H1 (cell line): ENCODE results near the gene GANC. TPM values are rescaled to one million over a fixed set of nuclear protein-coding genes. Genes with fewer than 3 reads are reported as not detected.

Experiments
- CTCF ChIA-PET: fragments of 300-600 bp; sonication (Branson Sonifier 250); formaldehyde crosslinking; loops from one replicate; lab custom pipeline; 2021; ENCODE audit not compliant: partially characterized antibody; lab: Charles Lee
- POLR2A ChIA-PET: fragments of 300-600 bp; sonication (Branson Sonifier 250); formaldehyde crosslinking; loops from one replicate; lab custom pipeline; 2021; ENCODE audit warnings: inconsistent platforms; ENCODE audit not compliant: partially characterized antibody; lab: Charles Lee
- DNase-seq, 2 experiments: peaks; one replicate each; pipeline versions ENCODE4 v3.0.0 to v3.0.0-alpha.2; 2010 to 2022; ENCODE audit warnings: low spot score in 2 of 2, low read depth in 1 of 2, mixed read lengths in 1 of 2
- FAIRE-seq: peaks from 2 replicates; lab custom pipeline; 2011; peaks lifted over from hg19 to GRCh38; lab: Jason Lieb, UNC
- H2AFZ ChIP-seq: 2 replicates; pipeline ENCODE4 v1.8.1; 2012; ENCODE audit warnings: low read length, inconsistent platforms
- H2AK5ac ChIP-seq: 2 replicates; pipeline ENCODE4 v1.6.1; 2013; ENCODE audit warnings: low read depth, low read length
- H2BK120ac ChIP-seq: replicated peaks from 2 replicates; pipeline ENCODE3; 2013; ENCODE audit warnings: low read depth, low read length, inconsistent platforms
- H2BK12ac ChIP-seq: 2 replicates; pipeline ENCODE4 v1.6.1; 2013; ENCODE audit warnings: low read depth, low read length
- H2BK15ac ChIP-seq: 2 replicates; pipeline ENCODE4 v1.6.1; 2013; ENCODE audit warnings: low read length
- H2BK20ac ChIP-seq: 2 replicates; pipeline ENCODE4 v1.6.1; 2013; ENCODE audit warnings: low read length
- H2BK5ac ChIP-seq: 2 replicates; pipeline ENCODE4 v1.6.1; 2013; ENCODE audit warnings: low read depth, low read length
- H3K14ac ChIP-seq: 2 replicates; pipeline ENCODE4 v1.6.1; 2013; ENCODE audit warnings: inconsistent platforms; ENCODE audit not compliant: insufficient read length
- H3K18ac ChIP-seq: 2 replicates; pipeline ENCODE4 v1.6.1; 2013; ENCODE audit warnings: low read length; ENCODE audit errors: extremely low read depth
- H3K23ac ChIP-seq: 2 replicates; pipeline ENCODE4 v1.6.1; 2013; ENCODE audit warnings: inconsistent platforms; ENCODE audit not compliant: insufficient read length
- H3K23me2 ChIP-seq: 2 replicates; pipeline ENCODE4 v1.6.1; 2013; ENCODE audit warnings: low read depth, low read length
- H3K27ac ChIP-seq: 2 replicates; pipeline ENCODE4 v1.6.1; 2011; ENCODE audit warnings: low read depth, low read length, inconsistent platforms
- H3K27me3 ChIP-seq, 4 experiments: replicated peaks in 1 of 4; 1 replicate in 1 of 4; 2 replicates in 3 of 4; pipeline versions ENCODE4 v1.6.1 to v1.8.1; 2011 to 2013; ENCODE audit warnings: low read length in 3 of 4, mild to moderate bottlenecking in 3 of 4, inconsistent platforms in 2 of 4, mixed read lengths in 2 of 4, moderate library complexity in 1 of 4; ENCODE audit not compliant: control insufficient read depth in 3 of 4, insufficient read depth in 3 of 4; ENCODE audit errors: extremely low read depth in 1 of 4
- H3K36me3 ChIP-seq, 4 experiments: 2 replicates each; pipeline versions ENCODE4 v1.6.1 to v1.8.1; 2011 to 2013; ENCODE audit warnings: mild to moderate bottlenecking in 4 of 4, low read length in 3 of 4, moderate library complexity in 2 of 4, control low read depth in 1 of 4, inconsistent platforms in 1 of 4; ENCODE audit not compliant: insufficient read depth in 4 of 4, control insufficient read depth in 2 of 4
- H3K4ac ChIP-seq: replicated peaks from 2 replicates; pipeline ENCODE3; 2013; ENCODE audit warnings: low read length, low read depth, mixed read lengths, inconsistent platforms; ENCODE audit not compliant: insufficient read length
- H3K4me1 ChIP-seq, 4 experiments: replicated peaks in 1 of 4; 1 replicate in 1 of 4; 2 replicates in 3 of 4; pipeline versions ENCODE4 v1.6.1 to v1.8.1; 2011 to 2013; ENCODE audit warnings: low read length in 3 of 4, inconsistent platforms in 2 of 4, mixed read lengths in 1 of 4; ENCODE audit not compliant: insufficient read depth in 4 of 4, control insufficient read depth in 3 of 4
- H3K4me2 ChIP-seq, 2 experiments: 2 replicates each; pipeline versions ENCODE4 v1.6.1 to v1.8.1; 2011 to 2013; ENCODE audit warnings: low read depth in 2 of 2, low read length in 2 of 2, control low read depth in 1 of 2, inconsistent platforms in 1 of 2, mild to moderate bottlenecking in 1 of 2; ENCODE audit not compliant: insufficient read depth in 1 of 2
- H3K4me3 ChIP-seq, 4 experiments: fragments of 200-600, 300-600 bp in 1 of 4; sonication (generic), shearing (Covaris generic), sonication (Bioruptor Twin) in 1 of 4; 2 replicates each; pipeline versions ENCODE4 v1.5.1 to v1.8.1; 2011 to 2016; ENCODE audit warnings: low read length in 4 of 4, low read depth in 3 of 4, control low read depth in 2 of 4, inconsistent platforms in 2 of 4, mild to moderate bottlenecking in 2 of 4, mixed read lengths in 1 of 4, moderate library complexity in 1 of 4; ENCODE audit not compliant: insufficient read depth in 2 of 4; ENCODE audit errors: extremely low read depth in 1 of 4
- H3K56ac ChIP-seq: replicated peaks from 2 replicates; pipeline ENCODE3; 2013; ENCODE audit warnings: low read depth, mild to moderate bottlenecking, mixed read lengths, low read length, inconsistent platforms; ENCODE audit not compliant: insufficient read length
- H3K79me1 ChIP-seq: 2 replicates; pipeline ENCODE4 v1.6.1; 2013; ENCODE audit warnings: low read depth, low read length, control low read depth
- H3K79me2 ChIP-seq, 2 experiments: 2 replicates each; pipeline versions ENCODE4 v1.6.1 to v1.8.1; 2012 to 2013; ENCODE audit warnings: low read length in 2 of 2, mild to moderate bottlenecking in 2 of 2, inconsistent platforms in 1 of 2; ENCODE audit not compliant: insufficient read depth in 2 of 2, control insufficient read depth in 1 of 2
- H3K9ac ChIP-seq, 4 experiments: replicated peaks in 1 of 4; 1 replicate in 1 of 4; 2 replicates in 3 of 4; pipeline versions ENCODE4 v1.6.1 to v1.8.1; 2011 to 2013; ENCODE audit warnings: low read depth in 3 of 4, low read length in 3 of 4, control low read depth in 2 of 4, mild to moderate bottlenecking in 2 of 4, moderate library complexity in 2 of 4, inconsistent platforms in 1 of 4; ENCODE audit errors: extremely low read depth in 1 of 4
- H3K9me3 ChIP-seq, 2 experiments: 2 replicates each; pipeline versions ENCODE4 v1.6.1 to v1.8.1; 2012 to 2013; ENCODE audit warnings: mild to moderate bottlenecking in 2 of 2, moderate library complexity in 2 of 2, control low read depth in 1 of 2, inconsistent platforms in 1 of 2, low read depth in 1 of 2, low read length in 1 of 2, mixed read lengths in 1 of 2; ENCODE audit not compliant: insufficient read depth in 2 of 2
- H4K20me1 ChIP-seq, 2 experiments: replicated peaks in 1 of 2; 2 replicates each; pipeline versions ENCODE3 to v1.8.1; 2011 to 2013; ENCODE audit warnings: inconsistent platforms in 2 of 2, low read length in 2 of 2, mild to moderate bottlenecking in 1 of 2; ENCODE audit not compliant: insufficient read depth in 2 of 2, control insufficient read depth in 1 of 2
- H4K5ac ChIP-seq: 2 replicates; pipeline ENCODE4 v1.6.1; 2013; ENCODE audit warnings: low read length, low read depth, mixed read lengths, inconsistent platforms; ENCODE audit not compliant: insufficient read length
- H4K8ac ChIP-seq: 2 replicates; pipeline ENCODE4 v1.8.0; 2013; ENCODE audit warnings: mild to moderate bottlenecking, moderate library complexity, low read length, inconsistent platforms; ENCODE audit not compliant: insufficient read depth; ENCODE audit errors: extremely low read depth
- H4K91ac ChIP-seq: replicated peaks from 2 replicates; pipeline ENCODE3; 2013; ENCODE audit warnings: low read length, mixed read lengths, inconsistent platforms; ENCODE audit not compliant: insufficient read length
- ASH2L ChIP-seq: fragments of 200-600, 300-600 bp; sonication (generic); IDR thresholded peaks from one replicate; pipeline ENCODE4 v1.7.1; 2017; ENCODE audit warnings: low read length
- CBX5 ChIP-seq: fragments of 300-800, 300-1000 bp; sonication (generic); IDR thresholded peaks from 2 replicates; pipeline ENCODE4 v1.7.1; 2016; ENCODE audit warnings: antibody characterized with exemption, low read length, low read depth
- CEBPB ChIP-seq: IDR thresholded peaks from 2 replicates; pipeline ENCODE4 v1.6.1; 2012; ENCODE audit warnings: low read depth, low read length
- GTF2F1 ChIP-seq: IDR thresholded peaks from 2 replicates; pipeline ENCODE4 v1.6.1; 2012; ENCODE audit warnings: low read depth, low read length, improper control_type of control experiment, borderline replicate concordance
- JUN ChIP-seq: IDR thresholded peaks from 2 replicates; pipeline ENCODE4 v1.6.1; 2011; ENCODE audit warnings: low read depth, mild to moderate bottlenecking, improper control_type of control experiment, low read length
- KDM5A ChIP-seq: fragments of 200-600 bp; IDR thresholded peaks from 2 replicates; pipeline ENCODE4 v1.7.1; 2012; ENCODE audit warnings: mild to moderate bottlenecking, low read length, inconsistent platforms, mixed read lengths
- NANOG ChIP-seq: IDR thresholded peaks from 2 replicates; pipeline ENCODE4 v1.6.1; 2011; ENCODE audit warnings: low read length, low read depth, mild to moderate bottlenecking, inconsistent platforms; ENCODE audit not compliant: insufficient read depth, poor library complexity, severe bottlenecking
- NRF1 ChIP-seq: IDR thresholded peaks from 2 replicates; pipeline ENCODE4 v1.6.1; 2011; ENCODE audit warnings: mild to moderate bottlenecking, low read depth, low read length, improper control_type of control experiment
- PHF8 ChIP-seq: fragments of 200-600 bp; sonication (generic); conservative IDR thresholded peaks from 2 replicates; pipeline ENCODE4 v1.7.1; 2012; ENCODE audit warnings: low read depth, mild to moderate bottlenecking, inconsistent platforms, low read length, moderate library complexity
- RFX5 ChIP-seq: IDR thresholded peaks from 2 replicates; pipeline ENCODE4 v1.6.1; 2011; ENCODE audit warnings: low read depth, low read length, improper control_type of control experiment, borderline replicate concordance
- RXRA ChIP-seq: IDR thresholded peaks from 2 replicates; pipeline ENCODE4 v1.6.1; 2011; ENCODE audit warnings: low read depth, mild to moderate bottlenecking, low read length, moderate library complexity; ENCODE audit not compliant: insufficient read depth
- SP2 ChIP-seq: IDR thresholded peaks from 2 replicates; pipeline ENCODE4 v1.6.1; 2012; ENCODE audit warnings: mild to moderate bottlenecking, low read length, inconsistent platforms
- YY1 ChIP-seq: IDR thresholded peaks from 2 replicates; pipeline ENCODE4 v1.6.1; 2011; ENCODE audit warnings: low read depth, mild to moderate bottlenecking, low read length
- WGBS, 2 experiments: shearing (Covaris generic) in 1 of 2; methylation state at CpG; one replicate each; pipeline versions ENCODE4 v1.1.6 to v1.1.7; 2013 to 2015; ENCODE audit warnings: low lambda C conversion rate in 2 of 2, mixed read lengths in 2 of 2, inconsistent platforms in 1 of 2, low coverage in 1 of 2, missing lambda C conversion rate in 1 of 2; ENCODE audit not compliant: insufficient replicate concordance in 2 of 2, insufficient coverage in 1 of 2, insufficient read length in 1 of 2; ENCODE audit errors: extremely low coverage in 1 of 2, missing lambda C conversion rate in 1 of 2; 5-methylcytosine and 5-hydroxymethylcytosine counted together
- polyA plus RNA-seq, 7 experiments: library from polyadenylated mRNA; depleted of rRNA in 3 of 7; stranded (reverse) in 5 of 7; unstranded in 2 of 7; fragments of >200 nt in 5 of 7; fragments of 200-250 nt in 2 of 7; gene quantifications; 1 replicate in 5 of 7; 2 replicates in 1 of 7; 4 replicates in 1 of 7; pipeline versions ENCODE4 v1.2.1 to v1.2.3, GENCODE V29; 2011 to 2013; ENCODE audit warnings: missing spikeins in 2 of 7, mixed read lengths in 2 of 7
- total RNA-seq: library from RNA; stranded (reverse); fragmentation: NEBNext Ultra II Directional; extraction: Animal tissue kit (Norgen Biotek cat#: 25700); gene quantifications from 2 replicates; pipeline ENCODE4 v1.2.1, GENCODE V29; 2021
- TF ChIP-seq, protein P1 (sequence below): IDR thresholded peaks from 2 replicates; pipeline ENCODE4 v1.6.1; 2011; ENCODE audit warnings: low read depth, mild to moderate bottlenecking, low read length; ENCODE audit not compliant: insufficient read depth

The GANC gene
- total and polyA plus RNA-seq, 2 of the 8 experiments (the other 6 are each of a cell fraction or from before 2014, with no cell fraction given): 6.8 to 14.4 TPM

DNA sequence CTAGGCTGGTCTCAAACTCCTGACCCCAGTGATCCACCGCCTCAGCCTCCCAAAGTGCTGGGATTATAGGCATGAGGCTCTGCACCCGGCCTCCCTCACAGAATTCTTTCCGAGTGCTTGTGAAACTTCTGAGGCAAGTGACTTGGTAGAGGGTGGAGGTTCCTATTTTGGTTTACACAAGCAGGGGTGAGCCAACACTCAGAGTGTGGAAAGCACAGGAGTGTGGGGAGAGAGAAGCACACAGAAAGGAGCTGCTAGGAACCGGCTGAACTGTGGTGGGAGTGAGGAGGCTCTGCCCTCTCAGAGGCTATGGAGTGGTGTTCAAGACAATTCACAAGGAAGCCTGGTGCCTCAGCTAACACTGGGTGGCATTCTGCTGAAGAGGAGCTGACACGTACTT is 94.0 kb downstream of the GANC start:
- Histone ChIP-seq H3K4me3 (no peak overlapping the region), H2BK120ac (no peak overlapping the region), H2BK5ac (no peak overlapping the region), H3K4ac (no peak overlapping the region), H3K23me2 (no peaks in the 10 kb centered on the region), H2BK15ac (no peak overlapping the region), H3K27ac (no peak overlapping the region), H3K4me2 (no peak overlapping the region), H3K23ac (no peak overlapping the region), H2BK12ac (no peak overlapping the region; the same call in 1 of the 2 replicates), H3K56ac (no peak overlapping the region), H3K27me3 (no peaks in the 10 kb centered on the region; a peak in 4 of 7 replicates), H2BK20ac (no peak overlapping the region), H4K8ac (no peak overlapping the region), H3K79me1 (no peaks in the 10 kb centered on the region), H4K20me1 (no peaks in the 10 kb centered on the region), H3K4me1 (peaks cover 0 to 10% (median 5%) of the 10 kb centered on the region in 4 experiments; a peak in 5 of 7 replicates), H3K79me2 (no peaks in the 10 kb centered on the region), H2AFZ (no peak overlapping the region), H3K14ac (no peak overlapping the region), H4K5ac (no peak overlapping the region), H4K91ac (no peak overlapping the region), H2AK5ac (no peak overlapping the region), H3K9ac (no peak overlapping the region), H3K36me3 (no peaks in the 10 kb centered on the region), H3K9me3 (peaks cover 2 to 4% of the 10 kb centered on the region in 2 experiments; a peak in 3 of 4 replicates), H3K18ac (no peak overlapping the region)
- FAIRE-seq (no peak), DNase-seq (no peak)
- ChIA-PET CTCF (interaction anchor here (2.0 to 2.2 kb wide), 2 partner anchors 10 to 18 kb away, joined by 8 to 15 read pairs; no protein-coding TSS in a partner anchor), POLR2A (no interaction called here)
- 89% methylated on average over 5 of the region's 5 CpGs; no CpG with 5 or more reads in 1 of the 2 experiments for WGBS, 2 experiments
- TF ChIP-seq CBX5: no peak
- TF ChIP-seq CEBPB: no peak
- TF ChIP-seq RXRA: no peak
- TF ChIP-seq ASH2L: no peak
- TF ChIP-seq GTF2F1: no peak
- TF ChIP-seq JUN: no peak
- TF ChIP-seq NANOG: no peak
- TF ChIP-seq PHF8: no peak
- TF ChIP-seq, protein P1, sequence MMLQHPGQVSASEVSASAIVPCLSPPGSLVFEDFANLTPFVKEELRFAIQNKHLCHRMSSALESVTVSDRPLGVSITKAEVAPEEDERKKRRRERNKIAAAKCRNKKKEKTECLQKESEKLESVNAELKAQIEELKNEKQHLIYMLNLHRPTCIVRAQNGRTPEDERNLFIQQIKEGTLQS: no peak
- TF ChIP-seq KDM5A: no peak
- TF ChIP-seq SP2: no peak
- no peak for TF ChIP-seq YY1
- no peak for TF ChIP-seq RFX5
- no peak for TF ChIP-seq NRF1
